Stimulated activated naive CD8-positive, alpha-beta T cell treated with anti-CD3 and anti-CD28 coated beads, Interleukin-15, Interleukin-2, amounts not matched to agents 100 ng/mL and 50 ng/mL, for 24 hours (primary cell): ENCODE data around the gene COA7.
"Not testable (repeated sequence)": the region's sequence is repeated elsewhere in the genome, so short reads cannot be mapped to it uniquely, and the experiment has no call there.

Source experiments
- H3K27ac Mint-ChIP-seq: one replicate; pipeline ENCODE4 v1.8.0; 2021; ENCODE audit warnings: mild to moderate bottlenecking, mixed read lengths
- H3K27me3 Mint-ChIP-seq: one replicate; pipeline ENCODE4 v1.8.0; 2021; ENCODE audit warnings: mixed read lengths
- H3K36me3 Mint-ChIP-seq: one replicate; pipeline ENCODE4 v1.8.0; 2021; ENCODE audit warnings: low read depth, mixed read lengths
- H3K4me1 Mint-ChIP-seq: one replicate; pipeline ENCODE4 v1.8.0; 2021; ENCODE audit warnings: low read depth, mixed read lengths
- H3K4me3 Mint-ChIP-seq: one replicate; pipeline ENCODE4 v1.8.0; 2021; ENCODE audit warnings: mild to moderate bottlenecking, mixed read lengths
- H3K9me3 Mint-ChIP-seq: one replicate; pipeline ENCODE4 v1.8.0; 2021; ENCODE audit warnings: mixed read lengths

The COA7 gene

DNA sequence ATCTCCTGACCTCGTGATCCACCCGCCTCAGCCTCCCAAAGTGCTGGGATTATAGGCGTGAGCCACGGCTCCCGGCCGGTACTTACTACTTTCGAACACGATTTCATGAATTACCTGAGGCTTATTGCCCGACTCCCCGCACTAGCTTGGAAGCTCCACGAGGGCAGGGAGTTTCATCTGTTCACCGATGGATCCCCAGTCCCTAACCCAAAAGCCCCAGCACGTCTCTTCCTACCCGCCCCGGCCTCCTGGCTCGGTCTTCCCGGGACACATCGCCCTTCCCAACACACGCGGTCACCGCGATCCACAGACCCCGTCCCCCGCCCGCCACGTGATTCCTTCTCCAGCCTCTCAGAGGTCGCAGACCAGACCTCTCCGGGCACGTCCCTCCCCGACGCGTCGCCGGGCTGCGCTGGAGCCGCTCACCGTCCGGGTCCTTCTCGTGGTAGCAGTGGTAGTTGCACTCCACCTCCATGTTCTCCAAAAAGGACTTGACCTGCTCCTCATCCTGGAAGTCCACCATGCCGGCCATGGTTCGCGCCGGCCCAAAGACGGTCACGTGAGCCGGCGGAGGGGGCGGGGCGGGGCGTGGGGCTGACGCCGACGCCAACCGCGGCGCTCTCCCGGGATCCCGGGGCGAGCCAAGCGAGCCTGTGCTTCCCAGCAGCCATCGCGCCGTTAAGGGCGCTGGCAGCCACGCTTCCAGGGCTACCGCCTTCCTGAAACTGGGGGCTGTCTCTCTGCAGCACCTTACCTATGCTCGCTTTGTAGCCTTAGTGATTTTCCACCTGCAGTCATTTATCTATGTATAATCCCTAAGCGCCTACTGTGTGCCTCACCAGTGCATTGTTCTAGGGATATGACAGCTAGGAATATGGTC, at the start of gene COA7:
COA7 (minus strand) TSS at position 553 of the 880 bp plus-strand sequence; CDS start at position 532, 21 bp downstream.
- no peaks in the 10 kb centered on the region for H3K27me3 Mint-ChIP-seq
- H3K9me3 Mint-ChIP-seq, result no peaks in the 10 kb centered on the region
- H3K27ac Mint-ChIP-seq, result peak within 1 kb of the TSS; percentile 96
- peaks cover 30% of the 10 kb centered on the region for H3K36me3 Mint-ChIP-seq
- H3K4me3 Mint-ChIP-seq, result peak within 1 kb of the TSS; percentile 95
- H3K4me1 Mint-ChIP-seq, result peaks cover 37% of the 10 kb centered on the region

DNA sequence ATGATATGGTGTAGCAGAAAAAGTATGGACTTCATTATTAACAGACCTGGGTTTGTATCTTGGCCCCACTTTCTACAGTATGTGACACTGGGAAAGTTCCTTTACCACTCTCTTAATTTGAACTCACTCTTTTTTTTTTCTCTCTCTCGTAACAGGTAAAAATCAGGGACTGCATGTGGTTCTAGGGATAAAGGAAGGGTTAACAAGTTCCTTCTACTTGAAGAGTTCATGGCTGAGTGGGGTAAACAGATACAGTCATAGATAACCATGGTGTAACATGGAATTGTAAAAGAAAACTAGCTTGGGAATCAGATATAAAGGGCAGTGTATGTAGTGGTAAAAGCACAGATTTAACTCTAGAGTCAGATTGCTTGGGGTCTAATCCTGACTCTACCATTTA, 49.3 kb upstream of the COA7 start:
- Mint-ChIP-seq H3K4me1 (no peaks in the 10 kb centered on the region), H3K36me3 (no peaks in the 10 kb centered on the region), H3K27me3 (no peaks in the 10 kb centered on the region), H3K4me3 (no peak overlapping the region), H3K9me3 (no peaks in the 10 kb centered on the region), H3K27ac (no peak overlapping the region)

DNA sequence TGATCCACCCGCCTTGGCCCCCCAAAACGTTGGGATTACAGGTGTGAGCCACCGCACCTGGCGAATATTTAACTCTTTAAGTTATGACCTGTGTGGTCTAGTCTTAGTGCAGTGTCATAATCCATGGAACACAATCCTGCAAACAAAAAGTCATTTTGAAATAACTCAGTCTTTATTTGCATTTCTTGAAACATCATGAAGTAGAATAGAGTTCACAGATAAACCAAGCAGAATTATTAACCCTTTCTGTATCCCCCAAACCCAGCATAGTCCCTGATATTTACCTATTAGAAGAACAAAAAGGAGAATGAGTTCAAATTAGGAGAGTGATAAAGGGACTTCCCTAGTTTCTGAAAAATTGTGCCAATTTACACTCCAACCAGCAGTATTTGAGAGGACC, 48.0 kb upstream of the COA7 start:
- peaks cover 4% of the 10 kb centered on the region for H3K4me1 Mint-ChIP-seq
- no peak overlapping the region for H3K4me3 Mint-ChIP-seq
- no peaks in the 10 kb centered on the region for H3K9me3 Mint-ChIP-seq
- H3K27ac Mint-ChIP-seq, result no peak overlapping the region
- H3K27me3 Mint-ChIP-seq, result no peaks in the 10 kb centered on the region
- H3K36me3 Mint-ChIP-seq, result peaks cover 5% of the 10 kb centered on the region

GRCh38 chr1:52741259-52741658, 43.1 kb upstream of the COA7 start:
- H3K36me3 Mint-ChIP-seq, result peaks cover 10% of the 10 kb centered on the region
- no peak overlapping the region for H3K27ac Mint-ChIP-seq
- peaks cover 12% of the 10 kb centered on the region for H3K4me1 Mint-ChIP-seq
- no peaks in the 10 kb centered on the region for H3K9me3 Mint-ChIP-seq
- no peaks in the 10 kb centered on the region for H3K27me3 Mint-ChIP-seq
- H3K4me3 Mint-ChIP-seq, result no peak overlapping the region

- Mint-ChIP-seq H3K9me3 (no peaks in the 10 kb centered on the region), H3K36me3 (peaks cover 10% of the 10 kb centered on the region), H3K27me3 (no peaks in the 10 kb centered on the region), H3K4me3 (no peak overlapping the region), H3K4me1 (peaks cover 12% of the 10 kb centered on the region), H3K27ac (peak overlapping the region; percentile 11)
Observed at GRCh38 chr1:52739699-52740467, 41.7 kb upstream of the COA7 start.

GRCh38 chr1:52738893-52739292, 40.7 kb upstream of the COA7 start:
- Mint-ChIP-seq H3K9me3 (no peaks in the 10 kb centered on the region), H3K27me3 (no peaks in the 10 kb centered on the region), H3K4me3 (no peak overlapping the region), H3K27ac (no peak overlapping the region), H3K36me3 (peaks cover 10% of the 10 kb centered on the region), H3K4me1 (peaks cover 12% of the 10 kb centered on the region)

GRCh38 chr1:52738148-52738547, 40.0 kb upstream of the COA7 start:
- Mint-ChIP-seq H3K4me1 (peaks cover 12% of the 10 kb centered on the region), H3K4me3 (no peak overlapping the region), H3K36me3 (peaks cover 10% of the 10 kb centered on the region), H3K27me3 (no peaks in the 10 kb centered on the region), H3K9me3 (no peaks in the 10 kb centered on the region), H3K27ac (no peak overlapping the region)

DNA sequence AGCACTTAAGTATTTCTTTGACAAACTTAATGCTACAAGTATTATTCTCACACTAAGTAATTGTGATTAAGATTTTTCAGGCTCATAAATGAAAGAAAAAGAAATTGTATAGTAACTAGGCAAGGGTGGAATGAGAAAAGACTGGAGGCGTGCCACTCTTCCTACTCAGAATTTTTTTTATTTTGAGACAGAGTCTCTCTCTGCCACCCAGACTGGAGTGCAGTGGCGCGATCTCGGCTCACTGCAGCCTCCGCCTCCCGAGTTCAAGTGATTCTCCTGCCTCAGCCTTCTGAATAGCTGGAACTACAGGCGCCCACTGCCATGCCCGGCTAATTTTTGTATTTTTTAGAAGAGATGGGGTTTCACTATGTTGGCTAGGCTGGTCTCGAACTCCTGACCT, 37.2 kb upstream of the COA7 start:
- not testable (repeated sequence) for H3K4me1 Mint-ChIP-seq, H3K36me3 Mint-ChIP-seq, H3K27ac Mint-ChIP-seq, H3K9me3 Mint-ChIP-seq, H3K27me3 Mint-ChIP-seq, H3K4me3 Mint-ChIP-seq

GRCh38 chr1:52733368-52733767, 35.2 kb upstream of the COA7 start:
- H3K4me3 Mint-ChIP-seq, result no peak overlapping the region
- no peaks in the 10 kb centered on the region for H3K9me3 Mint-ChIP-seq
- no peak overlapping the region for H3K27ac Mint-ChIP-seq
- peaks cover 4% of the 10 kb centered on the region for H3K36me3 Mint-ChIP-seq
- H3K27me3 Mint-ChIP-seq, result no peaks in the 10 kb centered on the region
- H3K4me1 Mint-ChIP-seq, result peaks cover 4% of the 10 kb centered on the region

DNA sequence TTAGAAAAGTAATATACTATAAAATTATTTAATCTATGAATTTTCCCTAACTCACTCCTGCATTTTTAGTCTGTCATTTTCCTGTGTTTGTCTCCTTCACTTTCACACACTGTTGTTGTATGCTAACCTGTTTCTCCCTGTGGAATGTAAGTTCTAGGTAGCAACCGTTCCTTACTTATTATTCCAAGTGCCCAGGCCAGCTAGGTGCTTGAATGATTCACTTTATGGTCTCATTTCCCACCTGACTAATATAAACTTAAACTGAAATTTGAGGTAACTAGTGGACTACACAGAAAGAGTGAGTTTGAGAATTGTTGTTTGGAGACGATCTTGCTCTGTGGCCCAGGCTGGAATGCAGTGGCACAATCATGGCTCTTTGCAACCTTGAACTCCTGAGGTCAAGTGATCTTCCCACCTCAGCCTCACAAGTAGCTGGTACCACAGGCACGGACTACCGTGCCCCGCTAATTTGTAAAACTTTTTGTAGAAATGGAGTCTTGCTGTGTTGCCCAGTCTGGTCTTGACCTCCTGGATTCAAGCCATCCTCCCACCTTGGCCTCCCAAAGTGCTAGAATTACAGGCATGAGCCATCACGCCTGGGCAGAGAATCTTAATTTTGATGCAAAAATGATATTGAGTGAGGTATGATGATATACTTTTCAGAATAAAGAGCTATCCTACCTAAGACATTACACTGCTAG, 30.0 kb upstream of the COA7 start:
- peaks cover 32% of the 10 kb centered on the region for H3K4me1 Mint-ChIP-seq
- peaks cover 2% of the 10 kb centered on the region for H3K27me3 Mint-ChIP-seq
- no peaks in the 10 kb centered on the region for H3K9me3 Mint-ChIP-seq
- peak overlapping the region; percentile 95 for H3K4me3 Mint-ChIP-seq
- no peak overlapping the region for H3K27ac Mint-ChIP-seq
- H3K36me3 Mint-ChIP-seq, result peaks cover 4% of the 10 kb centered on the region

DNA sequence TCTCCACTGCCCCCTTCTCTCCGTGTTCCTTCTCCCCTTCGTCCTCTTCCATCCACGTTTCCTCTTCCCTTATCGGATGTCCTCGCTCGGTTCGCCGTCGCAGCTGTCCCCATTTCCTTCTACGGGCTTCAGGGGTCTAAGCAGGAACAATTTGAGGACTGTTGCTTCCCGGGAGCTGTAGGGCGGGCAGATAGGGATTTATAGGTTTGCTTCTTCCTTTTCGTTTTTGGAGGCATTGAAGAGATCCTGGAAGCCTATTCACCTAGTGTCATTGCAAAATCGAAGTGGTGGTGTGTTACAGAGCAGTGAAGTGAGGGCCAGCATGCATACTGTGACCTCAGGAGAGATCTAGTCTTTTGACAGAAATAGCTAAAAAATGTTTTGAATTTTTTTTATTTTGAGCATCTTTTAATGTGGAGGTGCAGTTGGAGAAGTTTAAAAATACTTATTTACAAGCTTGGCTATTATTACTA, 29.0 kb upstream of the COA7 start:
- Mint-ChIP-seq H3K36me3 (peaks cover 4% of the 10 kb centered on the region), H3K4me1 (peaks cover 32% of the 10 kb centered on the region), H3K9me3 (no peaks in the 10 kb centered on the region), H3K27ac (peak overlapping the region; percentile 93), H3K27me3 (peaks cover 3% of the 10 kb centered on the region), H3K4me3 (peak overlapping the region; percentile 95)

DNA sequence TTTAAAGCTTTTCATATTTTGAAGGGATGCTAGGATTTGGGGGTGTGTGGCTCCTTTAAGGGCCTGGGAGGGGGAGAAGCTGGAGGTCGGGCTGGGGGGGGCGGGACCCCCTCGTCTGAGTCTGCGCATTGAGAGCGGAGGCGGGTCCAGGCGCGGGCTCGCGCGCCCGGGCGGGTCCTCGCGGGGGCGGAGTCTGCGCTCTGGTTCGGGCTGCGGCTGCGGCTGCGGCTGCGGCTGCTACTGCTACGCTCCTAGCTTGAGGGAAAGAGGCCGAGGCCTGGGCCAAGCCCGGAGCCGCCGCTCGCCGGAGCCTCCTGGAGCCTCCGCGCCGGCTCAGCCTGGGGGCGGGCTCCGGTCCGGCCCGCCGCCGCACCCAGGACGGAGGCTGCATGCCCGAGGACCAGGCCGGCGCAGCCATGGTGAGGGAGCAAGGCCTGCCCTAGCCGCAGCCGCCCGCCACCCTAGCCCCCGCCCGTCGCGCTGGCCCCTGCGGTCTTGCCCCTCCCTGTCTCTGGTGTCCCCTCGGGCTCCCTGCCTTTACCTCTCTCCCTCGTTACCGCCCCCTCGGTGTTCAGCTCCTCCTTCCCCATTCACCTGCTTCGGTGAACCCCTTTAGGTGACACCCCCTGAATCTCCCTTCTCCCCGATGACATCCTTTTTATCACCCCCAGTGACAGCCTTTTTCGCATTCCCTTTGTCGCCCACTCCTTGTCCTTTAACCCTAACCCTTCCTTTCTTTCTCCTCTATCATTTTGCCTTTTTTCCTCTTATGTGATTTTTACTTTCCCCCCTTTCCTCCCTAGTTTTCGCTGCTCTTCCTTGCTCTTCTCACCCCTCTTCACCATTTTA, 28.3 kb upstream of the COA7 start, which contains the start of gene ZYG11B:
ZYG11B (plus strand) TSS at position 189 of the 849 bp plus-strand sequence; CDS start at position 390, 201 bp downstream.
- peak within 1 kb of the TSS; percentile 93 for H3K27ac Mint-ChIP-seq
- no peaks in the 10 kb centered on the region for H3K36me3 Mint-ChIP-seq
- peaks cover 3% of the 10 kb centered on the region for H3K27me3 Mint-ChIP-seq
- H3K4me3 Mint-ChIP-seq, result peak within 1 kb of the TSS; percentile 95
- no peaks in the 10 kb centered on the region for H3K9me3 Mint-ChIP-seq
- H3K4me1 Mint-ChIP-seq, result peaks cover 32% of the 10 kb centered on the region

DNA sequence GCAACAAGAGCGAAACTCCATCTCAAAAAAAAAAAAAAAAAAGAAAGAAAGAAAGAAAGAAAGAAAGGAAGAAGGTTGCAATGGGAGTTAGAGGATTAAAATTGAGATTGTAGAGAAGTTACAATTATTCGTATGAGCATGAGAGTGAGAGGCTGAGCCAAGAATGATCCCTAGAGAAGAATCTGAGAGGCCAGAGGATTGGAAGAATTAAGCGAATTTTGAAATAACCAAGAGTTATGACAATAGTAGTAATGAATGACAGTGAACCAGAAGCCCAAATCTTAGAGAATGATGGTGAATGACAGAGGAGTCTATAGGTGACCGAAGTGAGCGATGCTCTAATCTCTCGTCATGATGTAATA, 27.7 kb upstream of the COA7 start:
- Mint-ChIP-seq H3K36me3 (no peaks in the 10 kb centered on the region), H3K4me1 (peaks cover 32% of the 10 kb centered on the region), H3K27ac (peak overlapping the region; percentile 66), H3K9me3 (no peaks in the 10 kb centered on the region), H3K4me3 (peak overlapping the region; percentile 81), H3K27me3 (peaks cover 3% of the 10 kb centered on the region)

DNA sequence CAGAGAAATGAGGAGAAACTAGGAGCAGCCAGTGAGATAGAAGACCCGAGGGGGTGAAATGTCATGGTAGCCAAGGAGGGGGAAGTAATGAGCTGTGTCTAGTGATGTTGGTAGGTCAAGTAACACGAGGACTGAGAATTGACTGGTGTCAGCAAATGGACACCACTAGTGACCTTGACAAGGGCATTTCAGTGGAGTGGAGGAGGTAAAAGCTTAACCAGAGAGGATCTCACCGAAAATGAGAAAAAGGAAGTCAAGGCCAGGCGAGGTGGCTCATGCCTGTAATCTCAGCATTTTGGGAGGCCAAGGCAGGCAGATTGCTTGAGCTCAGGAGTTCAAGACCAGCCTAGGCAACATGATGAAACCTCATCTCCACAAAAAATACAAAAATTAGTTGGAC, 25.1 kb upstream of the COA7 start:
- H3K27ac Mint-ChIP-seq, result no peak overlapping the region
- no peaks in the 10 kb centered on the region for H3K36me3 Mint-ChIP-seq
- no peak overlapping the region for H3K4me3 Mint-ChIP-seq
- peaks cover 3% of the 10 kb centered on the region for H3K27me3 Mint-ChIP-seq
- peaks cover 26% of the 10 kb centered on the region for H3K4me1 Mint-ChIP-seq
- H3K9me3 Mint-ChIP-seq, result no peaks in the 10 kb centered on the region
